ENCODE measurements around the gene ZBTB20. TPM values are rescaled to one million over a fixed set of nuclear protein-coding genes. Genes with fewer than 3 reads are reported as not detected.
A peak's percentile ranks its signal among the peaks of the same experiment; 100 is the strongest.

The ZBTB20 gene
- total and polyA plus RNA-seq, 5 donors from 2014 or later, result 10.1 to 58.2 (median 13.2) TPM

- Histone ChIP-seq H3K36me3 (ENCODE audit: control insufficient read depth, insufficient read depth, low read length) (peaks cover 20% of the 10 kb centered on the region), H3K27ac (ENCODE audit: insufficient read depth, low read length, poor library complexity, severe bottlenecking) (no peak overlapping the region), H3K4me1 (ENCODE audit: control insufficient read depth, insufficient read depth, low read length, poor library complexity, severe bottlenecking) (no peaks in the 10 kb centered on the region), H3K9me3 (ENCODE audit: control insufficient read depth in 2 of 2, low read length in 2 of 2) (no peaks in the 10 kb centered on the region), H3K4me3 (ENCODE audit: low read depth, low read length) (no peak overlapping the region), H3K27me3 (ENCODE audit: control insufficient read depth, insufficient read depth, low read length) (no peaks in the 10 kb centered on the region)
- no peaks in the 10 kb centered on the region for H3K27me3 Mint-ChIP-seq
- no peaks in the 10 kb centered on the region for H3K9me3 Mint-ChIP-seq
- peaks cover 18% of the 10 kb centered on the region for H3K36me3 Mint-ChIP-seq
- DNase-seq, result no peak
- H3K27ac Mint-ChIP-seq, result no peak overlapping the region
- no peak for ATAC-seq (ENCODE audit: low read depth in 2 of 2)
- H3K4me1 Mint-ChIP-seq, result peaks cover 4 to 11% (median 6%) of the 10 kb centered on the region in 4 donors
- H3K4me3 Mint-ChIP-seq, result no peak overlapping the region
Observed at GRCh38 chr3:114351822-114352145, 795.3 kb downstream of the ZBTB20 start.

GRCh38 chr3:114351123-114351821 lies 795.8 kb downstream of the ZBTB20 start:
- H3K4me1 Mint-ChIP-seq, result peaks cover 4 to 13% (median 9%) of the 10 kb centered on the region in 4 donors
- Histone ChIP-seq H3K27ac (ENCODE audit: insufficient read depth, low read length, poor library complexity, severe bottlenecking) (no peak overlapping the region), H3K27me3 (ENCODE audit: control insufficient read depth, insufficient read depth, low read length) (no peaks in the 10 kb centered on the region), H3K4me1 (ENCODE audit: control insufficient read depth, insufficient read depth, low read length, poor library complexity, severe bottlenecking) (peaks cover 4% of the 10 kb centered on the region), H3K36me3 (ENCODE audit: control insufficient read depth, insufficient read depth, low read length) (peaks cover 20% of the 10 kb centered on the region), H3K9me3 (ENCODE audit: control insufficient read depth in 2 of 2, low read length in 2 of 2) (no peaks in the 10 kb centered on the region), H3K4me3 (ENCODE audit: low read depth, low read length) (no peak overlapping the region)
- ATAC-seq (ENCODE audit: low read depth in 2 of 2) (no peak), DNase-seq (no peak)
- H3K9me3 Mint-ChIP-seq, result no peaks in the 10 kb centered on the region
- H3K27me3 Mint-ChIP-seq, result no peaks in the 10 kb centered on the region
- H3K4me3 Mint-ChIP-seq, result no peak overlapping the region
- H3K36me3 Mint-ChIP-seq, result peaks cover 16% of the 10 kb centered on the region
- no peak overlapping the region for H3K27ac Mint-ChIP-seq

- Histone ChIP-seq H3K36me3 (ENCODE audit: control insufficient read depth, insufficient read depth, low read length) (peaks cover 20% of the 10 kb centered on the region), H3K27ac (ENCODE audit: insufficient read depth, low read length, poor library complexity, severe bottlenecking) (no peak overlapping the region), H3K4me1 (ENCODE audit: control insufficient read depth, insufficient read depth, low read length, poor library complexity, severe bottlenecking) (peaks cover 9% of the 10 kb centered on the region), H3K4me3 (ENCODE audit: low read depth, low read length) (no peak overlapping the region), H3K27me3 (ENCODE audit: control insufficient read depth, insufficient read depth, low read length) (no peaks in the 10 kb centered on the region), H3K9me3 (ENCODE audit: control insufficient read depth in 2 of 2, low read length in 2 of 2) (no peaks in the 10 kb centered on the region)
- no peak overlapping the region for H3K4me3 Mint-ChIP-seq
- peaks cover 16% of the 10 kb centered on the region for H3K36me3 Mint-ChIP-seq
- H3K4me1 Mint-ChIP-seq, result peaks cover 7 to 18% (median 15%) of the 10 kb centered on the region in 4 donors
- no peaks in the 10 kb centered on the region for H3K27me3 Mint-ChIP-seq
- DNase-seq, result no peak
- no peaks in the 10 kb centered on the region for H3K9me3 Mint-ChIP-seq
- ATAC-seq (ENCODE audit: low read depth in 2 of 2), result no peak
- H3K27ac Mint-ChIP-seq, result no peak overlapping the region
Observed at GRCh38 chr3:114350690-114351089, 796.4 kb downstream of the ZBTB20 start.

GRCh38 chr3:114350271-114350670 lies 796.8 kb downstream of the ZBTB20 start:
- Mint-ChIP-seq H3K27ac (no peak overlapping the region), H3K9me3 (no peaks in the 10 kb centered on the region), H3K27me3 (no peaks in the 10 kb centered on the region), H3K36me3 (peaks cover 16% of the 10 kb centered on the region), H3K4me3 (no peak overlapping the region), H3K4me1 (peaks cover 7 to 19% (median 17%) of the 10 kb centered on the region in 4 donors)
- Histone ChIP-seq H3K4me1 (ENCODE audit: control insufficient read depth, insufficient read depth, low read length, poor library complexity, severe bottlenecking) (peaks cover 12% of the 10 kb centered on the region), H3K4me3 (ENCODE audit: low read depth, low read length) (no peak overlapping the region), H3K9me3 (ENCODE audit: control insufficient read depth in 2 of 2, low read length in 2 of 2) (no peaks in the 10 kb centered on the region), H3K36me3 (ENCODE audit: control insufficient read depth, insufficient read depth, low read length) (peaks cover 20% of the 10 kb centered on the region), H3K27ac (ENCODE audit: insufficient read depth, low read length, poor library complexity, severe bottlenecking) (no peak overlapping the region), H3K27me3 (ENCODE audit: control insufficient read depth, insufficient read depth, low read length) (no peaks in the 10 kb centered on the region)
- DNase-seq (no peak), ATAC-seq (ENCODE audit: low read depth in 2 of 2) (no peak)

GRCh38 chr3:114344492-114344891 lies 802.6 kb downstream of the ZBTB20 start:
- peaks cover 18 to 49% (median 35%) of the 10 kb centered on the region in 4 donors for H3K4me1 Mint-ChIP-seq
- Histone ChIP-seq H3K4me3 (ENCODE audit: low read depth, low read length) (no peak overlapping the region), H3K36me3 (ENCODE audit: control insufficient read depth, insufficient read depth, low read length) (no peaks in the 10 kb centered on the region), H3K27me3 (ENCODE audit: control insufficient read depth, insufficient read depth, low read length) (no peaks in the 10 kb centered on the region), H3K27ac (ENCODE audit: insufficient read depth, low read length, poor library complexity, severe bottlenecking) (peak overlapping the region; percentile 16), H3K4me1 (ENCODE audit: control insufficient read depth, insufficient read depth, low read length, poor library complexity, severe bottlenecking) (peaks cover 16% of the 10 kb centered on the region), H3K9me3 (ENCODE audit: control insufficient read depth in 2 of 2, low read length in 2 of 2) (no peaks in the 10 kb centered on the region)
- peak overlapping the region in 1 of 4 donors; percentile 3 for H3K4me3 Mint-ChIP-seq
- H3K9me3 Mint-ChIP-seq, result no peaks in the 10 kb centered on the region
- H3K27ac Mint-ChIP-seq, result no peak overlapping the region
- H3K36me3 Mint-ChIP-seq, result peaks cover 30% of the 10 kb centered on the region
- no peak for DNase-seq
- no peaks in the 10 kb centered on the region for H3K27me3 Mint-ChIP-seq
- ATAC-seq (ENCODE audit: low read depth in 2 of 2), result no peak

- H3K36me3 ChIP-seq (ENCODE audit: control insufficient read depth, insufficient read depth, low read length), result no peaks in the 10 kb centered on the region
- Mint-ChIP-seq H3K4me1 (peaks cover 35 to 71% (median 56%) of the 10 kb centered on the region in 4 donors), H3K36me3 (peaks cover 33% of the 10 kb centered on the region), H3K27me3 (no peaks in the 10 kb centered on the region), H3K9me3 (peaks cover 0 to 2% (median 0%) of the 10 kb centered on the region in 7 donors), H3K4me3 (peak overlapping the region; percentile 43 to 87 (median 65)), H3K27ac (peak overlapping the region; percentile 80 to 95 (median 93))
- peak overlapping the region; percentile 88 for H3K27ac ChIP-seq (ENCODE audit: insufficient read depth, low read length, poor library complexity, severe bottlenecking)
- H3K4me3 ChIP-seq (ENCODE audit: low read depth, low read length), result peak overlapping the region; percentile 72
- H3K27me3 ChIP-seq (ENCODE audit: control insufficient read depth, insufficient read depth, low read length), result no peaks in the 10 kb centered on the region
- ATAC-seq (ENCODE audit: low read depth in 2 of 2) (peak; percentile 37 to 61), DNase-seq (peak in 2 of 3 donors; percentile 55 to 71)
- H3K9me3 ChIP-seq (ENCODE audit: control insufficient read depth in 2 of 2, low read length in 2 of 2), result no peaks in the 10 kb centered on the region
- H3K4me1 ChIP-seq (ENCODE audit: control insufficient read depth, insufficient read depth, low read length, poor library complexity, severe bottlenecking), result peaks cover 35% of the 10 kb centered on the region
Observed at GRCh38 chr3:114338651-114339357, 808.3 kb downstream of the ZBTB20 start.

GRCh38 chr3:114336857-114337256 lies 810.2 kb downstream of the ZBTB20 start:
- Histone ChIP-seq H3K9me3 (ENCODE audit: control insufficient read depth in 2 of 2, low read length in 2 of 2) (no peaks in the 10 kb centered on the region), H3K27ac (ENCODE audit: insufficient read depth, low read length, poor library complexity, severe bottlenecking) (peak overlapping the region; percentile 37), H3K27me3 (ENCODE audit: control insufficient read depth, insufficient read depth, low read length) (no peaks in the 10 kb centered on the region), H3K4me3 (ENCODE audit: low read depth, low read length) (peak overlapping the region; percentile 39), H3K4me1 (ENCODE audit: control insufficient read depth, insufficient read depth, low read length, poor library complexity, severe bottlenecking) (peaks cover 54% of the 10 kb centered on the region), H3K36me3 (ENCODE audit: control insufficient read depth, insufficient read depth, low read length) (no peaks in the 10 kb centered on the region)
- Mint-ChIP-seq H3K27ac (peak overlapping the region in 2 of 3 donors; percentile 90 to 96), H3K27me3 (no peaks in the 10 kb centered on the region), H3K9me3 (peaks cover 0 to 2% (median 0%) of the 10 kb centered on the region in 7 donors), H3K36me3 (peaks cover 24% of the 10 kb centered on the region), H3K4me3 (peak overlapping the region in 2 of 4 donors; percentile 37 to 47), H3K4me1 (peaks cover 45 to 86% (median 64%) of the 10 kb centered on the region in 4 donors)
- DNase-seq, result no peak
- ATAC-seq (ENCODE audit: low read depth in 2 of 2), result no peak

Measured in CD4-positive, CD25-positive, alpha-beta regulatory T cell (primary cell).